K562 (cell line): ENCODE data around the gene KIAA0825. TPM values are rescaled to one million over a fixed set of nuclear protein-coding genes. Genes with fewer than 3 reads are reported as not detected.

ENCODE experiments used
- ATAC-seq: fragments of 200-7000 bp; cut with Tn5 transposase; 3 replicates; pipeline ENCODE4 v1.9.1; 2020; ENCODE audit warnings: moderate library complexity
- BruUV-seq: library from RNA; stranded (reverse); fragments of 400-500 nt; replicated peaks from 2 replicates; lab custom pipeline; 2021; lab: Mats Ljungman, UMichigan
- CTCF ChIA-PET: fragments of 300-600 bp; formaldehyde crosslinking; extraction: SDS; loops from one replicate; lab custom pipeline; 2021; ENCODE audit warnings: low intra/inter-chr PET ratio; lab: Yijun Ruan, JAX
- POLR2A ChIA-PET: fragments of 300-600, 350-650 bp; sonication (Branson Sonifier 250); formaldehyde crosslinking; extraction: SDS; loops from one replicate; lab custom pipeline; 2021; ENCODE audit warnings: antibody characterized with exemption, inconsistent platforms; lab: Yijun Ruan, JAX
- DNase-seq, 4 experiments: peaks; one replicate each; pipeline versions ENCODE4 v3.0.0 to v3.0.0-alpha.2; 2011 to 2018; ENCODE audit warnings: low spot score in 3 of 4, mixed read lengths in 3 of 4; ENCODE audit errors: extremely low read depth in 1 of 4
- FAIRE-seq: peaks from 2 replicates; lab custom pipeline; 2011; peaks lifted over from hg19 to GRCh38; lab: Jason Lieb, UNC
- H2AFZ ChIP-seq: 2 replicates; pipeline ENCODE4 v1.6.0; 2011; ENCODE audit warnings: low read depth, low read length, control low read depth, inconsistent platforms
- H3K27ac ChIP-seq: fragments of 200-600 bp; 3 replicates; pipeline ENCODE4 v1.8.0; 2011; ENCODE audit warnings: low read depth, mild to moderate bottlenecking, control low read depth, inconsistent platforms, low read length, moderate library complexity, mixed read lengths; ENCODE audit errors: extremely low read depth
- H3K27me3 ChIP-seq, 2 experiments: fragments of 300-600 bp in 1 of 2; 2 replicates in 1 of 2; 3 replicates in 1 of 2; pipeline versions ENCODE4 v1.6.0 to v1.8.0; 2011; ENCODE audit warnings: inconsistent platforms in 2 of 2, low read length in 2 of 2, mild to moderate bottlenecking in 1 of 2, mixed read lengths in 1 of 2, moderate library complexity in 1 of 2; ENCODE audit not compliant: control insufficient read depth in 2 of 2, insufficient read depth in 2 of 2
- H3K36me3 ChIP-seq: fragments of 300-600 bp; 3 replicates; pipeline ENCODE4 v1.8.0; 2011; ENCODE audit warnings: mild to moderate bottlenecking, low read length, inconsistent platforms; ENCODE audit not compliant: control insufficient read depth, insufficient read depth
- H3K4me1 ChIP-seq, 2 experiments: fragments of 200-600 bp in 1 of 2; replicated peaks in 1 of 2; 2 replicates in 1 of 2; 3 replicates in 1 of 2; pipeline versions ENCODE4 v1.5.1 to v1.8.0; 2011; ENCODE audit warnings: inconsistent platforms in 2 of 2, low read length in 2 of 2, mild to moderate bottlenecking in 1 of 2, mixed read lengths in 1 of 2, moderate library complexity in 1 of 2; ENCODE audit not compliant: control insufficient read depth in 2 of 2, insufficient read depth in 2 of 2
- H3K4me2 ChIP-seq: 2 replicates; pipeline ENCODE4 v1.6.1; 2011; ENCODE audit warnings: low read length, control low read depth, inconsistent platforms, mixed read lengths; ENCODE audit not compliant: insufficient read depth
- H3K4me3 ChIP-seq: fragments of 200-600 bp; sonication (generic), shearing (Covaris generic); 2 replicates; pipeline ENCODE4 v1.5.1; 2016; ENCODE audit warnings: control low read depth, inconsistent platforms
- H3K79me2 ChIP-seq: fragments of 200-600 bp; 3 replicates; pipeline ENCODE4 v1.8.0; 2011; ENCODE audit warnings: low read length, inconsistent platforms; ENCODE audit not compliant: control insufficient read depth, insufficient read depth
- H3K9ac ChIP-seq, 2 experiments: 2 replicates each; pipeline versions ENCODE4 v1.6.0 to v1.6.1; 2011; ENCODE audit warnings: low read depth in 2 of 2, low read length in 2 of 2, control low read depth in 1 of 2, inconsistent platforms in 1 of 2, mild to moderate bottlenecking in 1 of 2, mixed read lengths in 1 of 2; ENCODE audit not compliant: insufficient read depth in 1 of 2
- H3K9me1 ChIP-seq: one replicate; pipeline ENCODE4 v1.6.0; 2011; ENCODE audit warnings: inconsistent platforms, mild to moderate bottlenecking, low read length, moderate library complexity; ENCODE audit not compliant: control insufficient read depth, insufficient read depth
- H3K9me3 ChIP-seq: replicated peaks from 2 replicates; pipeline ENCODE4 v1.5.1; 2011; ENCODE audit warnings: low read depth, low read length, inconsistent platforms; ENCODE audit not compliant: control insufficient read depth, insufficient read depth
- H4K20me1 ChIP-seq: replicated peaks from 2 replicates; pipeline ENCODE4 v1.6.1; 2011; ENCODE audit warnings: low read length, inconsistent platforms, mixed read lengths; ENCODE audit not compliant: control insufficient read depth, insufficient read depth
- ATF4 ChIP-seq: fragments of 450-650 bp; formaldehyde crosslinking; IDR thresholded peaks from 2 replicates; pipeline ENCODE4 v1.4.0; 2022; ENCODE audit warnings: mild to moderate bottlenecking, moderate library complexity
- ATF7 ChIP-seq: fragments of 450-650 bp; IDR thresholded peaks from 2 replicates; pipeline ENCODE4 v1.7.1; 2014; ENCODE audit warnings: mild to moderate bottlenecking, moderate library complexity
- FIP1L1 ChIP-seq: fragments of 200-400 bp; formaldehyde crosslinking; IDR thresholded peaks from 2 replicates; pipeline ENCODE4 v1.6.1; 2018; ENCODE audit warnings: mild to moderate bottlenecking, low read depth, low read length; ENCODE audit not compliant: poor library complexity, severe bottlenecking
- HDAC3 ChIP-seq: fragments of 450-650 bp; IDR thresholded peaks from 2 replicates; pipeline ENCODE4 v1.6.1; 2018; ENCODE audit warnings: borderline replicate concordance, mild to moderate bottlenecking, moderate library complexity; ENCODE audit not compliant: partially characterized antibody
- KLF13 ChIP-seq: fragments of 450-650 bp; IDR thresholded peaks from 2 replicates; pipeline ENCODE4 v1.6.1; 2016; ENCODE audit warnings: missing genetic modification characterization, low read depth, mild to moderate bottlenecking, missing compliant biosample characterization, moderate library complexity, borderline replicate concordance
- MLX ChIP-seq, 2 experiments: fragments of 450-650 bp in 1 of 2; sonication (generic) in 1 of 2; formaldehyde crosslinking; conservative IDR thresholded peaks; 2 replicates each; pipeline versions ENCODE4 v1.4.0 to v1.8.1; 2020 to 2022; ENCODE audit warnings: mild to moderate bottlenecking in 1 of 2, missing genetic modification reagents in 1 of 2
- MTA1 ChIP-seq: fragments of 450-650 bp; IDR thresholded peaks from 2 replicates; pipeline ENCODE4 v1.6.1; 2017; ENCODE audit warnings: borderline replicate concordance
- MTA3 ChIP-seq: fragments of 450-650 bp; formaldehyde crosslinking; IDR thresholded peaks from 2 replicates; pipeline ENCODE4 v1.6.1; 2017; ENCODE audit warnings: mild to moderate bottlenecking, borderline replicate concordance
- MYC ChIP-seq, 2 experiments: fragments of 250-450 bp in 1 of 2; sonication (Bioruptor Pico) in 1 of 2; IDR thresholded peaks; 2 replicates each; pipeline versions ENCODE4 v1.5.1 to v1.6.1; 2012 to 2021; ENCODE audit warnings: low read depth in 2 of 2, borderline replicate concordance in 1 of 2, improper control_type of control experiment in 1 of 2, low read length in 1 of 2, mild to moderate bottlenecking in 1 of 2, moderate library complexity in 1 of 2
- RBBP5 ChIP-seq: fragments of 200-600 bp; sonication (generic); IDR thresholded peaks from 2 replicates; pipeline ENCODE4 v1.6.1; 2012; ENCODE audit warnings: borderline replicate concordance, mild to moderate bottlenecking, low read length, control low read depth, inconsistent platforms; ENCODE audit not compliant: insufficient read depth, poor library complexity, severe bottlenecking
- TFAM ChIP-seq: fragments of 250-450 bp; sonication (Bioruptor Pico); conservative IDR thresholded peaks from 2 replicates; pipeline ENCODE4 v1.5.0; 2021; ENCODE audit warnings: mild to moderate bottlenecking, moderate library complexity
- ZC3H11A ChIP-seq: IDR thresholded peaks from 2 replicates; pipeline ENCODE4 v1.6.1; 2012; ENCODE audit warnings: low read depth, low read length, improper control_type of control experiment
- ZNF41 ChIP-seq: fragments of 250-450 bp; sonication (Bioruptor Pico); conservative IDR thresholded peaks from 2 replicates; pipeline ENCODE4 v1.4.0; 2020; ENCODE audit warnings: mild to moderate bottlenecking
- ZNF592 ChIP-seq: fragments of 450-650 bp; IDR thresholded peaks from 2 replicates; pipeline ENCODE4 v1.6.1; 2017; ENCODE audit warnings: antibody characterized with exemption, mild to moderate bottlenecking
- ZZZ3 ChIP-seq: fragments of 450-650 bp; IDR thresholded peaks from 2 replicates; pipeline ENCODE4 v1.6.1; 2016; ENCODE audit warnings: antibody characterized with exemption, mild to moderate bottlenecking, moderate library complexity
- WGBS: fragments of 100-300 bp; shearing (Covaris generic); methylation state at CpG from one replicate; pipeline ENCODE4 v1.1.6; 2016; ENCODE audit warnings: low coverage, mixed read lengths; ENCODE audit not compliant: insufficient coverage; ENCODE audit errors: missing lambda C conversion rate; 5-methylcytosine and 5-hydroxymethylcytosine counted together
- in situ Hi-C: fragments of 300-500 bp; cut with MboI; formaldehyde crosslinking; loops from 4 replicates; pipeline ENCODE4 v1.15.0; 2018; ENCODE audit warnings: inconsistent platforms, mixed read lengths
- intact Hi-C: fragments of 100-400 bp; cut with micrococcal nuclease; formaldehyde crosslinking; loops from 2 replicates; pipeline ENCODE4 v1.14.2; 2022
- polyA plus RNA-seq, 8 experiments: library from polyadenylated mRNA; depleted of rRNA in 4 of 8; stranded (reverse) in 5 of 8; unstranded in 3 of 8; fragments of >200 nt; fragmentation: Nextera tagmentation in 2 of 8; fragmentation: Illumina TruSeq in 1 of 8; extraction: Ambion mirVana in 2 of 8; extraction: Trizol in 1 of 8; gene quantifications; 2 replicates each; pipeline versions ENCODE4 v1.2.1 to v1.2.3, GENCODE V29; 2011 to 2014; ENCODE audit warnings: inconsistent platforms in 1 of 8, missing spikeins in 1 of 8
- total RNA-seq, 7 experiments: library from RNA; depleted of rRNA in 6 of 7; stranded (reverse); fragments of >200 nt in 6 of 7; fragmentation: Illumina TruSeq in 2 of 7; extraction: Trizol in 2 of 7; gene quantifications; 2 replicates each; pipeline versions ENCODE4 v1.2.1 to v1.2.3, GENCODE V29; 2011 to 2021; ENCODE audit warnings: low replicate concordance in 1 of 7

Gene KIAA0825
- total and polyA plus RNA-seq, 9 of the 15 experiments (the other 6 are each of a cell fraction or from before 2014, with no cell fraction given): 0.05 to 0.36 (median 0.16) TPM; not detected in 1

- intact Hi-C loops (no loop called here), in situ Hi-C loops (no loop called here)
- Histone ChIP-seq H3K4me1 (no peaks in the 10 kb centered on the region), H3K4me2 (no peak overlapping the region), H3K79me2 (no peaks in the 10 kb centered on the region), H3K9me1 (no peaks in the 10 kb centered on the region), H3K27ac (no peak overlapping the region), H3K4me3 (no peak overlapping the region), H3K9ac (no peak overlapping the region), H3K9me3 (no peaks in the 10 kb centered on the region), H3K27me3 (no peaks in the 10 kb centered on the region), H4K20me1 (no peaks in the 10 kb centered on the region), H2AFZ (no peak overlapping the region), H3K36me3 (no peaks in the 10 kb centered on the region)
- ATAC-seq (no peak), DNase-seq (no peak), FAIRE-seq (no peak)
- TF ChIP-seq MLX (CRISPR knock-in tag; conservative IDR thresholded peaks at IDR 0.05): no peak
- no peak for TF ChIP-seq FIP1L1
- no peak for TF ChIP-seq ATF4
- no peak for TF ChIP-seq MTA3
- TF ChIP-seq MYC (IDR thresholded peaks at IDR 0.05; ENCODE audit: low read depth, low read length): no peak
- no peak for TF ChIP-seq MYC (CRISPR knock-in tag; IDR thresholded peaks at IDR 0.05; ENCODE audit: borderline replicate concordance, low read depth)
- no peak for TF ChIP-seq HDAC3
- TF ChIP-seq TFAM (CRISPR knock-in tag): no peak
- TF ChIP-seq ZNF592: no peak
- TF ChIP-seq ZNF41 (CRISPR knock-in tag): no peak
- TF ChIP-seq ATF7: no peak
- no peak for TF ChIP-seq ZZZ3
- no peak for TF ChIP-seq MTA1
- no peak for TF ChIP-seq RBBP5
- TF ChIP-seq ZC3H11A: no peak
- TF ChIP-seq KLF13: no peak
- no TSS peak for BruUV-seq
- CTCF ChIA-PET: no interaction called here
- WGBS: 0% methylated on average over 1 of the region's 1 CpG
- POLR2A ChIA-PET: no interaction called here
Measured at GRCh38 chr5:94234987-94235386, 383.4 kb downstream of the KIAA0825 start.
